Stomach (tissue), 4 donors: Measurements from ENCODE around the gene TRPC6.

ENCODE experiments used
- POLR2A ChIP-seq, 4 donors: fragments of 450-650 bp; IDR thresholded peaks; one replicate each; pipeline ENCODE4 v1.6.1; 2016; ENCODE audit warnings: antibody characterized with exemption in 4 of 4, control low read depth in 2 of 4, mild to moderate bottlenecking in 1 of 4, moderate library complexity in 1 of 4
- TF ChIP-seq, protein P1 (sequence below), 7 experiments: fragments of 450-650 bp in 4 of 7; fragments of 200-600 bp in 3 of 7; sonication (generic) in 3 of 7; IDR thresholded peaks; one replicate each; pipeline ENCODE4 v1.5.1; 2016 to 2019; ENCODE audit warnings: antibody characterized with exemption in 7 of 7, control low read depth in 2 of 7, mild to moderate bottlenecking in 1 of 7

DNA sequence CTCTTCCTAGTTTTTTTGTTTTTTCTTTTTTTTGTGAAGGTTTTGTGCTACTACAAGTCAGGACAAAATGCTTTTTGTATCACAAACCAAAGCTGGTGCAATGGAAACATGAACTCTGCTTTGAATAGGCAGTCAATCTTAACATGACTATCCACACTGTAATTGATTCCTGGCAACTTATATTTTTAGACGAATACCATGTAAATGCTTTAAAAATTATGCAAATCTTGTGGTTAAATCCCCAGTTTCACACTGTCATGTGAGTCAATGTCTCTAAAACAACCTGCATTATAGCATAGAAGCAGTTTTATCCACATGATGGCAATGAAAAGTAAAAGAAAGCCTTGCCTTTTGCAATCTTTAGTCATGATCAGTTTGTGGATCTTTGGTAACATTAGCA lies 8.9 kb downstream of the TRPC6 start:
- TF ChIP-seq, protein P1, sequence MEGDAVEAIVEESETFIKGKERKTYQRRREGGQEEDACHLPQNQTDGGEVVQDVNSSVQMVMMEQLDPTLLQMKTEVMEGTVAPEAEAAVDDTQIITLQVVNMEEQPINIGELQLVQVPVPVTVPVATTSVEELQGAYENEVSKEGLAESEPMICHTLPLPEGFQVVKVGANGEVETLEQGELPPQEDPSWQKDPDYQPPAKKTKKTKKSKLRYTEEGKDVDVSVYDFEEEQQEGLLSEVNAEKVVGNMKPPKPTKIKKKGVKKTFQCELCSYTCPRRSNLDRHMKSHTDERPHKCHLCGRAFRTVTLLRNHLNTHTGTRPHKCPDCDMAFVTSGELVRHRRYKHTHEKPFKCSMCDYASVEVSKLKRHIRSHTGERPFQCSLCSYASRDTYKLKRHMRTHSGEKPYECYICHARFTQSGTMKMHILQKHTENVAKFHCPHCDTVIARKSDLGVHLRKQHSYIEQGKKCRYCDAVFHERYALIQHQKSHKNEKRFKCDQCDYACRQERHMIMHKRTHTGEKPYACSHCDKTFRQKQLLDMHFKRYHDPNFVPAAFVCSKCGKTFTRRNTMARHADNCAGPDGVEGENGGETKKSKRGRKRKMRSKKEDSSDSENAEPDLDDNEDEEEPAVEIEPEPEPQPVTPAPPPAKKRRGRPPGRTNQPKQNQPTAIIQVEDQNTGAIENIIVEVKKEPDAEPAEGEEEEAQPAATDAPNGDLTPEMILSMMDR (IDR thresholded peaks at IDR 0.05), result no peak
- TF ChIP-seq POLR2A (IDR thresholded peaks at IDR 0.05), result no peak
